Cardiac muscle cell (in vitro differentiated cells and primary cell): ENCODE data around the gene RAP1B. TPM values are rescaled to one million over a fixed set of nuclear protein-coding genes. Genes with fewer than 3 reads are reported as not detected.
A peak's percentile ranks its signal among the peaks of the same experiment; 100 is the strongest.

Experiments used
- DNase-seq, 2 donors: peaks; one replicate each; pipeline versions ENCODE4 v3.0.0 to v3.0.0-alpha.2; 2010 to 2017; ENCODE audit warnings: low read depth in 1 of 2, low spot score in 1 of 2
- H3K27ac ChIP-seq: fragments of 200-600 bp; sonication (generic); 2 replicates; pipeline ENCODE4 v1.5.1; 2016
- H3K27me3 ChIP-seq: fragments of 200-600 bp; sonication (generic); 2 replicates; pipeline ENCODE4 v1.6.0; 2016; ENCODE audit warnings: control low read depth
- H3K36me3 ChIP-seq: fragments of 200-600 bp; sonication (generic); 2 replicates; pipeline ENCODE4 v1.5.1; 2016; ENCODE audit warnings: control low read depth
- H3K4me1 ChIP-seq: fragments of 200-600 bp; sonication (generic); 2 replicates; pipeline ENCODE4 v1.8.1; 2017; ENCODE audit warnings: low read depth, mild to moderate bottlenecking, mixed run types
- H3K4me3 ChIP-seq: fragments of 200-600 bp; sonication (generic); 2 replicates; pipeline ENCODE4 v1.5.1; 2016; ENCODE audit warnings: mild to moderate bottlenecking
- H3K9me3 ChIP-seq: fragments of 200-600 bp; sonication (generic); 2 replicates; pipeline ENCODE4 v1.5.1; 2017; ENCODE audit warnings: low read depth, mild to moderate bottlenecking, control low read depth
- CTCF ChIP-seq: IDR thresholded peaks from 2 replicates; pipeline ENCODE4 v1.5.1; 2012; ENCODE audit warnings: low read depth, mild to moderate bottlenecking, low read length
- polyA plus RNA-seq: library from polyadenylated mRNA; unstranded; fragments of >200 nt; fragmentation: Nextera tagmentation; extraction: Ambion mirVana; gene quantifications from 2 replicates; pipeline ENCODE4 v1.2.1, GENCODE V29; 2016
- total RNA-seq: library from RNA; depleted of rRNA; stranded (reverse); fragments of >200 nt; gene quantifications from 2 replicates; pipeline ENCODE4 v1.2.3, GENCODE V29; 2016

Gene RAP1B
- total and polyA plus RNA-seq, 2 experiments from 2014 or later, result 79.9 to 148 TPM

GRCh38 chr12:68621472-68622081 is 10.9 kb downstream of the RAP1B start:
- H3K27ac ChIP-seq, result no peak overlapping the region
- no peak for TF ChIP-seq CTCF
- no peaks in the 10 kb centered on the region for H3K36me3 ChIP-seq
- no peaks in the 10 kb centered on the region for H3K9me3 ChIP-seq
- no peak for DNase-seq
- no peak overlapping the region for H3K4me3 ChIP-seq
- no peaks in the 10 kb centered on the region for H3K4me1 ChIP-seq
- H3K27me3 ChIP-seq, result no peaks in the 10 kb centered on the region

GRCh38 chr12:68622250-68622649 is 11.6 kb downstream of the RAP1B start:
- Histone ChIP-seq H3K36me3 (no peaks in the 10 kb centered on the region), H3K9me3 (no peaks in the 10 kb centered on the region), H3K27ac (no peak overlapping the region), H3K4me3 (no peak overlapping the region), H3K27me3 (no peaks in the 10 kb centered on the region), H3K4me1 (no peaks in the 10 kb centered on the region)
- no peak for TF ChIP-seq CTCF
- peak in 1 of 2 donors; percentile 23 for DNase-seq

GRCh38 chr12:68623059-68623458 is 12.4 kb downstream of the RAP1B start:
- Histone ChIP-seq H3K36me3 (no peaks in the 10 kb centered on the region), H3K4me1 (no peaks in the 10 kb centered on the region), H3K27ac (no peak overlapping the region), H3K9me3 (no peaks in the 10 kb centered on the region), H3K4me3 (no peak overlapping the region), H3K27me3 (no peaks in the 10 kb centered on the region)
- TF ChIP-seq CTCF, result no peak
- DNase-seq, result no peak

GRCh38 chr12:68623984-68624383 is 13.3 kb downstream of the RAP1B start:
- Histone ChIP-seq H3K27ac (no peak overlapping the region), H3K9me3 (no peaks in the 10 kb centered on the region), H3K27me3 (no peaks in the 10 kb centered on the region), H3K4me1 (no peaks in the 10 kb centered on the region), H3K36me3 (no peaks in the 10 kb centered on the region), H3K4me3 (no peak overlapping the region)
- DNase-seq, result peak in 1 of 2 donors; percentile 39
- TF ChIP-seq CTCF, result no peak

GRCh38 chr12:68624933-68625332 is 14.2 kb downstream of the RAP1B start:
- H3K9me3 ChIP-seq, result no peaks in the 10 kb centered on the region
- no peaks in the 10 kb centered on the region for H3K27me3 ChIP-seq
- peaks cover 4% of the 10 kb centered on the region for H3K4me1 ChIP-seq
- H3K4me3 ChIP-seq, result no peak overlapping the region
- H3K36me3 ChIP-seq, result no peaks in the 10 kb centered on the region
- no peak overlapping the region for H3K27ac ChIP-seq
- no peak for DNase-seq
- TF ChIP-seq CTCF, result no peak
